ENCODE data around the gene DLGAP4.

- TF ChIP-seq EP300 (IDR thresholded peaks at IDR 0.05): no peak
- TF ChIP-seq, protein P1, sequence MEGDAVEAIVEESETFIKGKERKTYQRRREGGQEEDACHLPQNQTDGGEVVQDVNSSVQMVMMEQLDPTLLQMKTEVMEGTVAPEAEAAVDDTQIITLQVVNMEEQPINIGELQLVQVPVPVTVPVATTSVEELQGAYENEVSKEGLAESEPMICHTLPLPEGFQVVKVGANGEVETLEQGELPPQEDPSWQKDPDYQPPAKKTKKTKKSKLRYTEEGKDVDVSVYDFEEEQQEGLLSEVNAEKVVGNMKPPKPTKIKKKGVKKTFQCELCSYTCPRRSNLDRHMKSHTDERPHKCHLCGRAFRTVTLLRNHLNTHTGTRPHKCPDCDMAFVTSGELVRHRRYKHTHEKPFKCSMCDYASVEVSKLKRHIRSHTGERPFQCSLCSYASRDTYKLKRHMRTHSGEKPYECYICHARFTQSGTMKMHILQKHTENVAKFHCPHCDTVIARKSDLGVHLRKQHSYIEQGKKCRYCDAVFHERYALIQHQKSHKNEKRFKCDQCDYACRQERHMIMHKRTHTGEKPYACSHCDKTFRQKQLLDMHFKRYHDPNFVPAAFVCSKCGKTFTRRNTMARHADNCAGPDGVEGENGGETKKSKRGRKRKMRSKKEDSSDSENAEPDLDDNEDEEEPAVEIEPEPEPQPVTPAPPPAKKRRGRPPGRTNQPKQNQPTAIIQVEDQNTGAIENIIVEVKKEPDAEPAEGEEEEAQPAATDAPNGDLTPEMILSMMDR (IDR thresholded peaks at IDR 0.05): no peak
- no peak for TF ChIP-seq POLR2A (IDR thresholded peaks at IDR 0.05)
Observed at GRCh38 chr20:36274181-36274841, 31.8 kb upstream of the DLGAP4 start.

Data from stomach (tissue), 4 donors.